Spleen (tissue), 11 donors: ENCODE data around the gene MBD3L2B. TPM values are rescaled to one million over a fixed set of nuclear protein-coding genes. Genes with fewer than 3 reads are reported as not detected.

Experiments
- DNase-seq: peaks from one replicate; pipeline ENCODE4 v3.0.0-alpha.2; 2020
- H3K27ac ChIP-seq, 8 donors: fragments of 200-600 bp; sonication (generic) in 7 of 8; 1 replicate in 4 of 8; 2 replicates in 4 of 8; pipeline versions ENCODE4 v1.5.0 to v1.8.0; 2016 to 2021; ENCODE audit warnings: inconsistent platforms in 4 of 8, mild to moderate bottlenecking in 4 of 8, moderate library complexity in 1 of 8
- H3K27me3 ChIP-seq, 7 donors: fragments of 200-600 bp; sonication (generic) in 6 of 7; replicated peaks in 1 of 7; 1 replicate in 4 of 7; 2 replicates in 3 of 7; pipeline versions ENCODE4 v1.5.0 to v1.8.0; 2016 to 2021; ENCODE audit warnings: inconsistent platforms in 3 of 7, mild to moderate bottlenecking in 1 of 7
- H3K36me3 ChIP-seq, 6 donors: fragments of 200-600 bp; sonication (generic) in 5 of 6; 1 replicate in 4 of 6; 2 replicates in 2 of 6; pipeline versions ENCODE4 v1.5.0 to v1.8.0; 2016 to 2021; ENCODE audit warnings: inconsistent platforms in 2 of 6
- H3K4me1 ChIP-seq, 6 donors: fragments of 200-600 bp; sonication (generic) in 5 of 6; 1 replicate in 3 of 6; 2 replicates in 3 of 6; pipeline versions ENCODE4 v1.5.0 to v1.8.0; 2016 to 2021; ENCODE audit warnings: inconsistent platforms in 3 of 6
- H3K4me3 ChIP-seq, 8 donors: fragments of 200-600 bp; sonication (generic) in 7 of 8; 1 replicate in 4 of 8; 2 replicates in 4 of 8; pipeline versions ENCODE4 v1.5.0 to v1.8.0; 2016 to 2021; ENCODE audit warnings: inconsistent platforms in 4 of 8, mild to moderate bottlenecking in 4 of 8, moderate library complexity in 2 of 8
- H3K9me3 ChIP-seq, 8 donors: fragments of 200-600 bp; sonication (generic) in 7 of 8; 1 replicate in 4 of 8; 2 replicates in 4 of 8; pipeline versions ENCODE4 v1.5.0 to v1.8.0; 2016 to 2021; ENCODE audit warnings: inconsistent platforms in 4 of 8
- CTCF ChIP-seq, 11 experiments: fragments of 200-600 bp in 7 of 11; fragments of 450-650 bp in 4 of 11; sonication (generic) in 4 of 11; IDR thresholded peaks in 8 of 11; conservative IDR thresholded peaks in 3 of 11; 1 replicate in 7 of 11; 2 replicates in 4 of 11; pipeline versions ENCODE4 v1.4.0 to v1.8.0; 2016 to 2021; ENCODE audit warnings: antibody characterized with exemption in 11 of 11, inconsistent platforms in 4 of 11, mild to moderate bottlenecking in 1 of 11
- POLR2A ChIP-seq, 3 donors: fragments of 450-650 bp; IDR thresholded peaks; one replicate each; pipeline ENCODE4 v1.5.1; 2017; ENCODE audit warnings: antibody characterized with exemption in 3 of 3, mild to moderate bottlenecking in 1 of 3
- POLR2AphosphoS5 ChIP-seq, 3 donors: sonication (generic); formaldehyde crosslinking; IDR thresholded peaks; one replicate each; pipeline ENCODE4 v1.5.1; 2017; ENCODE audit warnings: antibody characterized with exemption in 3 of 3
- WGBS, 5 donors: extraction: QIAGEN DNeasy Blood & Tissue Kit in 3 of 5; methylation state at CpG; one replicate each; pipeline versions ENCODE4 v1.1.5 to v1.1.7; 2013 to 2018; 5-methylcytosine and 5-hydroxymethylcytosine counted together
- intact Hi-C: fragments of 100-400 bp; cut with DNase I; formaldehyde crosslinking; loops from one replicate; pipeline ENCODE4 v1.15.0; 2023; ENCODE audit warnings: low total_unique reads
- polyA plus RNA-seq, 3 donors: library from polyadenylated mRNA; stranded (reverse); fragments of 200-250 nt; gene quantifications; one replicate each; pipeline ENCODE4 v1.2.1, GENCODE V29; 2013
- total RNA-seq, 7 donors: library from RNA; depleted of rRNA in 3 of 7; stranded (reverse); fragments of >200 nt in 3 of 7; fragmentation: NEBNext Ultra II Directional in 4 of 7; extraction: Animal tissue kit (Norgen Biotek cat#: 25700) in 4 of 7; gene quantifications; one replicate each; pipeline versions ENCODE4 v1.1.0 to v1.2.1, GENCODE V29; 2016 to 2021
- donor health status: healthy with polysubstance abuse.
- donor health status: DM: no; HTN: no; CAD: no; lungs with moderate emphysema.
- donor health status: DM: no; HTN: no; CAD: no.
- donor health status: Bipolar disorder and iron deficiency.
- donor health status: healthy.
- donor health status: DM: no; HTN: no; CAD: no.
- donor health status: DM: yes; HTN: yes; CAD: no.

Gene MBD3L2B
- total and polyA plus RNA-seq, 10 donors, result not detected

- Histone ChIP-seq H3K4me1 (no peaks in the 10 kb centered on the region), H3K36me3 (no peaks in the 10 kb centered on the region), H3K27ac (no peak overlapping the region), H3K27me3 (peaks cover 0 to 5% (median 0%) of the 10 kb centered on the region in 7 donors), H3K9me3 (no peaks in the 10 kb centered on the region), H3K4me3 (no peak overlapping the region)
- WGBS, 5 donors, result 68 to 89% (median 77%) methylated on average over 6 of the region's 6 CpGs
- no peak for DNase-seq
- no peak for TF ChIP-seq CTCF (IDR thresholded peaks at IDR 0.05 in 8 of 11, conservative IDR thresholded peaks at IDR 0.05 in 3 of 11)
- TF ChIP-seq POLR2A (IDR thresholded peaks at IDR 0.05), result no peak
- TF ChIP-seq POLR2AphosphoS5 (IDR thresholded peaks at IDR 0.05), result no peak
- intact Hi-C loops, result no loop called here
These were observed 2.4 kb downstream of the MBD3L2B start for GRCh38 chr19:7018828-7019227.

- Histone ChIP-seq H3K27me3 (peaks cover 0 to 5% (median 0%) of the 10 kb centered on the region in 7 donors), H3K36me3 (no peaks in the 10 kb centered on the region), H3K4me3 (no peak overlapping the region), H3K4me1 (peaks cover 0 to 12% (median 6%) of the 10 kb centered on the region in 6 donors), H3K9me3 (no peaks in the 10 kb centered on the region), H3K27ac (no peak overlapping the region)
- TF ChIP-seq POLR2AphosphoS5 (IDR thresholded peaks at IDR 0.05), result no peak
- intact Hi-C loops, result no loop called here
- no peak for DNase-seq
- WGBS, 5 donors, result 48 to 61% (median 52%) methylated on average over 4 of the region's 4 CpGs
These were observed 7.6 kb downstream of the MBD3L2B start for GRCh38 chr19:7013678-7014077.

GRCh38 chr19:7010722-7011593 lies 10.3 kb downstream of the MBD3L2B start:
- H3K4me3 ChIP-seq, result no peak overlapping the region
- no peaks in the 10 kb centered on the region for H3K36me3 ChIP-seq
- H3K9me3 ChIP-seq, result no peaks in the 10 kb centered on the region
- peaks cover 0 to 22% (median 6%) of the 10 kb centered on the region in 6 donors for H3K4me1 ChIP-seq
- no peaks in the 10 kb centered on the region for H3K27me3 ChIP-seq
- 72 to 85% (median 83%) methylated on average over 11 to 12 of the region's 12 CpGs for WGBS, 5 donors
- intact Hi-C loops, result no loop called here
- no peak for TF ChIP-seq POLR2A (IDR thresholded peaks at IDR 0.05)
- no peak for TF ChIP-seq POLR2AphosphoS5 (IDR thresholded peaks at IDR 0.05)
- TF ChIP-seq CTCF (IDR thresholded peaks at IDR 0.05 in 8 of 11, conservative IDR thresholded peaks at IDR 0.05 in 3 of 11), result no peak
- DNase-seq, result no peak
- no peak overlapping the region for H3K27ac ChIP-seq

- WGBS, 5 donors, result 35 to 63% (median 41%) methylated on average over 4 of the region's 4 CpGs
- TF ChIP-seq POLR2AphosphoS5 (IDR thresholded peaks at IDR 0.05) (no peak), POLR2A (IDR thresholded peaks at IDR 0.05) (no peak), CTCF (IDR thresholded peaks at IDR 0.05 in 8 of 11, conservative IDR thresholded peaks at IDR 0.05 in 3 of 11) (no peak)
- intact Hi-C loops, result no loop called here
- Histone ChIP-seq H3K4me3 (no peak overlapping the region), H3K4me1 (peaks cover 0 to 22% (median 6%) of the 10 kb centered on the region in 6 donors), H3K27me3 (no peaks in the 10 kb centered on the region), H3K9me3 (no peaks in the 10 kb centered on the region), H3K27ac (no peak overlapping the region), H3K36me3 (no peaks in the 10 kb centered on the region)
- no peak for DNase-seq
These were observed 13.4 kb downstream of the MBD3L2B start for GRCh38 chr19:7007859-7008258.
